SKM-1 treated with dmso at 0.1 percent for 144 hours (cell line): ENCODE measurements around the gene SQSTM1.

Experiments used
- DNase-seq: peaks from one replicate; lab custom pipeline; 2025; ENCODE audit not compliant: unreplicated experiment; lab: John Stamatoyannopoulos, UW

Gene SQSTM1

GRCh38 chr5:179872055-179872827 is 51.5 kb downstream of the SQSTM1 start:
- DNase-seq: no peak

- DNase-seq: no peak
These were observed 52.3 kb downstream of the SQSTM1 start for GRCh38 chr5:179872828-179873575.

GRCh38 chr5:179873588-179874110 is 52.9 kb downstream of the SQSTM1 start:
- DNase-seq: no peak

- DNase-seq: no peak
These were observed 53.4 kb downstream of the SQSTM1 start for GRCh38 chr5:179874136-179874535.

- no peak for DNase-seq
These were observed 54.0 kb downstream of the SQSTM1 start for GRCh38 chr5:179874536-179875292.

GRCh38 chr5:179875741-179876609 is 55.3 kb downstream of the SQSTM1 start:
- no peak for DNase-seq

GRCh38 chr5:179876610-179876952 is 55.9 kb downstream of the SQSTM1 start:
- no peak for DNase-seq

GRCh38 chr5:179878222-179879002 is 57.7 kb downstream of the SQSTM1 start:
- no peak for DNase-seq

- DNase-seq: no peak
These were observed 58.4 kb downstream of the SQSTM1 start for GRCh38 chr5:179879003-179879689.

- no peak for DNase-seq
These were observed 58.9 kb downstream of the SQSTM1 start for GRCh38 chr5:179879690-179880010.

- no peak for DNase-seq
These were observed 59.5 kb downstream of the SQSTM1 start for GRCh38 chr5:179880066-179880650.

- no peak for DNase-seq
These were observed 60.3 kb downstream of the SQSTM1 start for GRCh38 chr5:179880848-179881590.

- DNase-seq: no peak
These were observed 61.6 kb downstream of the SQSTM1 start for GRCh38 chr5:179882338-179882737.

- DNase-seq: no peak
These were observed 62.5 kb downstream of the SQSTM1 start for GRCh38 chr5:179883163-179883562.

GRCh38 chr5:179885491-179886090 is 64.9 kb downstream of the SQSTM1 start:
- no peak for DNase-seq

GRCh38 chr5:179886190-179886911 is 65.6 kb downstream of the SQSTM1 start:
- no peak for DNase-seq

GRCh38 chr5:179887095-179887494 is 66.4 kb downstream of the SQSTM1 start:
- DNase-seq: no peak
